Measurements from ENCODE around the gene CIITA.
"Not testable (repeated sequence)": the region's sequence is repeated elsewhere in the genome, so short reads cannot be mapped to it uniquely, and the experiment has no call there.

The CIITA gene

DNA sequence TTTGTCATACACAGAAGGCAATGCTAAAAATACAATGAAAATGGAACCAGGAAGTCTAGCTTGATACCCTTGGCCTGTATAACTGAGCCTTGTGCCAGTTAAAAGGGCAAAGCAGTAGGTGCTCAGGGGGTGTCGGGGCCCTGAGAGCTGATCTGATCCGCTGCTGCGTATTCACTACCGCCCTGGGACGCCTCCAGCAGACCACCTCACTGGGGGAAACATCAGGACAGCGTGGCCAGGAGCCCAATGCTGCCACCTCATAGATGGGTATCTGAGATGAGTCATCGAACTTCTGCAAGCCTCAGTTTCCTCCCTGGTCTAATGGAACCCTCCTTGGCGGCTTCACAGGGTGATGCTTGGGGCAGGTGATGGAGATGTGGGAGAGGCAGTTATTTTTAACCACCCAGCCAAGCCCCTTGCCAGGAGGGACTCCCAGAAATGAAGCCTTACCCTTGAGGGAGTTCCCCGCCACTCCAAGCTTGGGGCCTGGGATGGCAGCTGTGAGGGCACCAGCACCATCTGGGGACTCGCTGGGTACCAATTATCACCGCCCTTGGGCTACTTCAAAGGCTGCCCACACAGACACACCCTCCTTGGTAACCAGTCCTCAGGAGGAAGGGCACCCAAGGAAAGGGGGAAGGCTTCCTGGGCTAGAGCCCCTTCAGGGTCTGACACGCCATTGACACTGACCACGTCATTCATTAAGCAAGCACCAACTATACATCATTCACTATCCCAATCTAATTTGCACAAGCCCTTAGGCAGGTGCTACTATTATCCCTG, 57.5 kb downstream of the CIITA start:
- DNase-seq (ENCODE audit: low read depth in 1 of 2, low spot score in 1 of 2): no peak

- DNase-seq (ENCODE audit: low read depth in 1 of 2, low spot score in 1 of 2): no peak
These were observed 58.4 kb downstream of the CIITA start for GRCh38 chr16:10935226-10935915.

GRCh38 chr16:10936272-10936984, 59.4 kb downstream of the CIITA start:
- DNase-seq (ENCODE audit: low read depth in 1 of 2, low spot score in 1 of 2): no peak

DNA sequence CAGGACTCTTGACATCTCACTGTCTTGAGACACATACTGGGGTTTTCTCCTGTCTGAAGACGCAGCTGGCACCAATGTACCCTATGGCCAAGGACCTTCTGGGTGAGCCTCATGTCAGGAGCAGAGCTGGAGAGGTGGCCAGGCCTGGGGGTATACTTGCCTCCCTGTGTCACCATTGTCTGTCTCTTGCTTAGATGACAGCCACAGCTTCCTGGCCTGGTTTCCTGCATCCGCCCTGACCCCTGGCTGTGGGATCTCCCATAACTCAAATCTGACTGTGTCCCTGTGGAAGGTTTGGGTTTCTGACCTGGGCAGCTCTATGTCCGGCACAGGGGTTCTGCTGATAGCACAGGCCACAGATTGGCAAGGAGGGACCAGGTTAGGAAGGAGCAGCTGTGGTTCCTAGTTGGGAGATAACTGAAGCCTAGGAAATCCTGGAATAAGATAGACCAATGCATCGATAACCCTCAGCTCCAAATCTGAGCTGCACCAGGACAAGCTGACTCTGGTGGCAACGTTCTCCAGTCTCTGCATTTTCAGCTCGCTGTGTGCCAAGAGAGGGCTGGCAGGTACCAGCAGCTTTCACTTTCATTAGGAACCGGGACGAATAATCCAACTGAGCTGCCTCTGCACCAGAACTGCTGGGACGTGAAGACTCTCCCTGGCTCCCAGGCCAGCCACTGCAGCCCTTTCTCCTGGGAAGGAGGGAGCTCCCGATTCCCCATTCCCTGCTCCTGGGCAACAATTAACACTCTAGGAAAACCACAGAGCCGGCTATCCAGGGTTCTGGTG, 60.3 kb downstream of the CIITA start:
- DNase-seq (ENCODE audit: low read depth in 1 of 2, low spot score in 1 of 2): no peak

DNA sequence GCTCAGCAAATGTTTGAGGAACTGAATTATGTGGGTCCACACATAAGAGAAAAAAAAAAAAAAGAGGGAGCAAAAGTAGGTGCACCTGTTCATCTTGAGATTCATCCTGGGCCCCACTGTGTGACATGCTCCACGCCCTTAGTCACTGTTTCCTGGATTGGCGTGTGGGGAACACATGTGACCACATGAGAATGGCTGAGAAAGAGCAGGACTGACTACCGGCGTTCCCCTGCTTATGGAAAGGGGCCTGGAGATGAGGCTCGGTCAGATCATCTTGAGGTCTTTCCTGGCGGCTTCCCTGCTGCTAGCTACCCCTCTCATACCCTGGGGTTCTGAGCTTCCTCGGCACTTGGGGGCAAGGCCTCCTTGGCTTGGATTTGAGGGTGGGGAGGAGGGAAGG, 61.3 kb downstream of the CIITA start:
- no peak for DNase-seq (ENCODE audit: low read depth in 1 of 2, low spot score in 1 of 2)

GRCh38 chr16:10938796-10939648, 62.0 kb downstream of the CIITA start:
- no peak for DNase-seq (ENCODE audit: low read depth in 1 of 2, low spot score in 1 of 2)

GRCh38 chr16:10939649-10940234, 62.7 kb downstream of the CIITA start:
- no peak for DNase-seq (ENCODE audit: low read depth in 1 of 2, low spot score in 1 of 2)

DNA sequence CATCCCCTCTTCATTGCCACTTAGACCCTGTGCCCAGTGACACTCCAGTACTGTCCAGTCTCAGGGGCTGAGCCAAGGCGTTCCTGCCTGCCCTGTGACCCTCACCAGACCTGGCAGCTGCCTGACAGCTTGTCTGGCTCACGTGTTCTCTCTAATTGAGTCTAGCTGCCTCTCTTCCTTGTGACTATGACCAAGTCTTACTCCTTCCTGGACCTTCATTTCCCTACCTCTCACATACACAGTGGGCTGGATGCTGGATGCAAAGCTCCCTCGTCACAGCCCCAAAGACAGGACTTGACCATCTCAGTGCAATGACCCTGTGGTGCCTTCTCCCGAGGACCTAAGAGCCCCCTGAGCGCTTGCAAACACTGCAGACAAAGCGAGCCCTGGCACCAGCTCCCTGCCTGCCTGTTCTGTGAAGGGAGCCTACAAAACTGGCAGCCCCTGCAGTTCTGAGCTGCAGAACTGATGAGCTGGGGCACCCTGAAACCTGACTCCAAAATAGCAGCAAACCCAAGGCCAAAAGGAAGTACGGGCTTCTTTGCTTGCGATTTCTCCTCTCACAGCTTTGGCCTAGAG, 63.6 kb downstream of the CIITA start:
- DNase-seq (ENCODE audit: low read depth in 1 of 2, low spot score in 1 of 2): no peak

DNA sequence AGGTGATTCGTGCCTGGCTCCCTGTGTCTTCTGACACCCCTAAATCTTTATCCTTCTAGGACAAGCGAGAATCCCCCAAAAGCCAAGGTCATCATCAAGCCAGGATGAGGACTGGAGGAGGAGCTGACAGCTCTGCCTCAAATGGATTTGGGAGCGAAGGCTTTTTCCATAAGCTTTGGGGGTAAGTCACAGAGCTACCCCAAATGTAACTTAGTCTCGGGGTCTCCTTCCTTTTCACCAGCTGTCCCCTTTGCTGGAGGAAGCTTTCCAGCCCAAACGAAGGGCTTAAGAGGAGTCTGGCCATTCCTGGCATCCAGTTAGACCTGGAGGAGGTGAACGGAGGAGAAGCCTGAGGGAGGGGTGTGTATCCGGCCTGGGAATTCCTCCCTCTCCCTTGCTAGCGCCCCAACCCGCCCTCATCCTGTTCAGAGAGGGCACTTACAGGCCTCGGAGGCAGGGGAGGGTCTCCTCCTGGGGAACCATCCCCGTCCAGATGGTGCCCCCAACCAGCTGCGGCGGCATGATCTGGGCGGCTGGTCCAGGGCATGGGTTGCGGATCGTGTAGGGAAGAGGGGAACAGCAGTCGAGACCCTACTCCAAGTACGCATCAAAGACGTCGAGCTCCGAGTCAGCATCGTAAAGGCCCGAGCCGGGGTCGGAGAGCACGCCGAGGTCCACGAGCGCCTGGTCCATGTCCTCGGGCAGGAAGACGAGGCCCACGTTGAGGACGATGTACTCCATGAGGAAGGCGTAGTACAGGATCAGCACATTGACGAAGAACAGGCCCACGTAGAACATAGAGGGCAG, 64.3 kb downstream of the CIITA start:
- DNase-seq (ENCODE audit: low read depth in 1 of 2, low spot score in 1 of 2): no peak

DNA sequence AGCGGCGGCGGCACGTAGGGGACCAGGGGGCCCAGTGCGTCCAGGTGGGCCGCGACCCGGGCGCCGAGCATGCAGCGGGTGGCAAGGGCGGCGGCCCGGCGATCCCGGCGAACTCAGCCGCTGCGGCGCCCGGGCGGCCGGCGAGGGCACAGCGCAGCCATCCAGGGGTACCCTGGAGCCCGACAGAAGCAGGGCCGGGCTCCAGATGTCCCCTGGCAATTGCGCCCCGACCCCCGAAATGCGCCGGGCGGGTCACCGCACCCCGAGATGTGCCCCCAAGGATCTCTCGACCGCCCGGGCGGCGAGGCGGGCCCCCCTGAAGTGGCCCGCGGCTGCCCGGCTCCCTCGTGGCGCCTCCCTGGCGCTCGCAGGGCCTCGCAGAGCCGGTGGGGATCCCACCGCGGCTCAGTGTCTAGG, 64.9 kb downstream of the CIITA start:
- DNase-seq (ENCODE audit: low read depth in 1 of 2, low spot score in 1 of 2): not testable (repeated sequence)

DNA sequence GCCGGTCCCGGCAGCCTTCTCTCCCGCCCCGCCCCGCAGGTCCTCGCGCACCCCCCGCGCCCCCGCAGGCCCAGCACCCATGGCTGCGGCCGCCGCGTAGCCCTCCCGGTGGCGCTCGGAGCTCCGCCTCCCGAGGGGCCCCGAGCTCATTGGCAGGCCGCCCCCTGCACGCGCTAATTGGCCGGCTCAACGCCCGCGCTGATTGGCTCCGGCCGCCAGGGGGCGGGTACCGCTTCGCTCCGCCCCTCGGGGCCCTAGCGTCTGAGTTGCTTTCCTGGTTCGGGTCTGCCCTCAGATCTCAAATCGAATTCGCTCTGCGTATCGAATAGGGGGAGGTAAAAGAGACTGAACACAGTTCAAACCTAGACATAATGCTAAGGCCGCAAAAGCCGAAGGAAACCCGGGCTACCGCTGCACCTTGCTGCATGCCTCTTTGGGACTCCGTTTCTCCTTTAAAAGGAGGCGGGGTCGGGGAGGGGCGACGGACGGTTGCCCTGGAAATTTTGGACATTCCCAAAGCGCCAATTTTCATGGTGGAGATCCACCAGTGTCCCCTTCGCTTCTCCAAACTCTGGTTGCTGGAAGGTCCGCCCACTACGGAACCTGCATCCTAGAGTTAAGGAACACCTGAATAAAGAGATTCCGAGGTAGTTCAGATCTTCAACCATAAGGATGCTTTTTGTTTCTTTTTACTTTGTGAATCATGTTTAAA, 65.5 kb downstream of the CIITA start, which contains the start of gene DEXI:
DEXI (minus strand) TSS at position 117 of the 712 bp plus-strand sequence. CDS start 463 bp downstream, outside the sequence.
- DNase-seq (ENCODE audit: low read depth in 1 of 2, low spot score in 1 of 2): peak; percentile 93 to 94

- no peak for DNase-seq (ENCODE audit: low read depth in 1 of 2, low spot score in 1 of 2)
These were observed 66.0 kb downstream of the CIITA start for GRCh38 chr16:10943064-10943353.

DNA sequence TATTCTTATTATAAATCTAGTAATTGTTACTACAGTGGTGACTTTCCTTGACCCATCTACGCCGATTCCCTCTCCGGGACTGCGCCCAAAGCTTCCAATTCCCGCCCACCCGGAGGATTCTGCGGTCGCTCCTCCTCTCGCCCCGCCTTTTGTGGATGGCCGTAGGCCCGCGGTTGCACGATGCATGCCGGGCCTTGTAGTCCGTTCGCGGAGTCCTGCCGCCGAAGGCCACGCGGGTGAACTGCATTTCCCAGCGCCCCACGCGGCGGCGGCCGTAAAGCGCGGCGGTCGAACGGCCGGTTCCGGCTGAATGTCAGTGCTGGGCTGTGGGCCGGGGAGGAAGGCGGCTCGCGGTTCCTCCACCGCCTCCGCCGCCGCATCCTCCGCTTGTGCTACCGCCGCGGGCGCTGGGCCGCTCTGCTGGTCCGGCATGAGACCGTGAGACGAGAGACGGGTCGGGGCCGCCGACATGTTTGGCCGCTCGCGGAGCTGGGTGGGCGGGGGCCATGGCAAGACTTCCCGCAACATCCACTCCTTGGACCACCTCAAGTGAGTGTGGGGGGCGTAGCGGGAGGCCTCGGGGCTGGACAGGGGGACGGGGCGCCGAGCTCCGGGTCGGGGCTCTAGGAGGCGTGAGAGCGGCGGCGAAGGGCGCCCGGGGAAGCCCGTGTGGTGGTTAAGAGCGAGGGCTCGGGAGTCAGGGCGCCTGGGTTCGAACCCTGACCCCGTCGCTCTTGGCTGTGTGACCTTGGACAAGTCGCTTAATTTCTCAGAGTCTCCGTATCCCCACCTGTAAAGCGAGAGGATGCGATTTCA, 67.5 kb downstream of the CIITA start, which contains the start of gene CLEC16A:
CLEC16A (plus strand) TSS at position 316 of the 816 bp plus-strand sequence; CDS start at position 470, 154 bp downstream.
- DNase-seq (ENCODE audit: low read depth in 1 of 2, low spot score in 1 of 2): peak; percentile 91 to 95

- no peak for DNase-seq (ENCODE audit: low read depth in 1 of 2, low spot score in 1 of 2)
These were observed 68.2 kb downstream of the CIITA start for GRCh38 chr16:10945065-10945787.

DNA sequence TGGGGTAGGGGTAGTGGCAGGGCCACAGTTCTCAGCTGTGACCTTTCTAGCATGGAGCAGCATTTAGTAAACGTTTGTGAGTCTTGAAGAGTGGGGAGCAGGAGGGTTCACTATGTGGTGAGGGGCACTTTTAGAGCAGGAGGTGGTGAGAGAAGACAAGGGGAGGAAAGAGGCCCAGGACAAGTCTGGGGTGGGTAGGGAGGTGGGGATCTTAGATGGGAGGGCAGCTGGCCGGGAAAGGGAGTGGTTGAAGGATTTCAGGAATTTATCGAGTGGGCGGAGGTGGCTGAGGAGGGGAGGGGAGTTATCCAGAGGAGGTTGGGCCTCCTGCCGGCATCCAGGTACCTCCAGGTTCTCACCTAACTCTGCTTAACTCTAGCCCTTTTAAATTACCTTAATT, 69.3 kb downstream of the CIITA start:
- DNase-seq (ENCODE audit: low read depth in 1 of 2, low spot score in 1 of 2): no peak

GRCh38 chr16:10947211-10947787, 70.3 kb downstream of the CIITA start:
- DNase-seq (ENCODE audit: low read depth in 1 of 2, low spot score in 1 of 2): no peak

Measured in stimulated activated CD4-positive, alpha-beta T cell treated with anti-CD3 and anti-CD28 coated beads, Interleukin-15, amount 100 ng/mL, for 1 hour (primary cell).